Lower lobe of right lung (tissue), 2 donors: ENCODE measurements around the gene NADK. TPM values are rescaled to one million over a fixed set of nuclear protein-coding genes. Genes with fewer than 3 reads are reported as not detected.
"Not testable (repeated sequence)": the region's sequence is repeated elsewhere in the genome, so short reads cannot be mapped to it uniquely, and the experiment has no call there.

Source experiments
- ATAC-seq, 2 donors: fragments of 200-7000 bp; cut with Tn5 transposase; one replicate each; pipeline ENCODE4 v1.9.1; 2020 to 2022; ENCODE audit warnings: mild to moderate bottlenecking in 2 of 2, moderate library complexity in 2 of 2
- DNase-seq: peaks from one replicate; pipeline ENCODE4 v3.0.0-alpha.2; 2020
- H3K27ac ChIP-seq: fragments of 200-600 bp; one replicate; pipeline ENCODE4 v1.8.0; 2022
- H3K27me3 ChIP-seq: fragments of 200-600 bp; one replicate; pipeline ENCODE4 v1.8.0; 2022; ENCODE audit warnings: low read depth
- H3K36me3 ChIP-seq: fragments of 200-600 bp; one replicate; pipeline ENCODE4 v1.8.0; 2022; ENCODE audit warnings: mild to moderate bottlenecking
- H3K4me1 ChIP-seq: fragments of 200-600 bp; one replicate; pipeline ENCODE4 v1.8.0; 2022
- H3K4me3 ChIP-seq: fragments of 200-600 bp; one replicate; pipeline ENCODE4 v1.8.0; 2022; ENCODE audit warnings: mild to moderate bottlenecking
- H3K9me3 ChIP-seq: fragments of 200-600 bp; one replicate; pipeline ENCODE4 v1.8.0; 2022
- CTCF ChIP-seq: fragments of 200-600 bp; IDR thresholded peaks from one replicate; pipeline ENCODE4 v1.8.0; 2022; ENCODE audit warnings: antibody characterized with exemption, mild to moderate bottlenecking
- intact Hi-C: fragments of 100-400 bp; cut with DNase I; formaldehyde crosslinking; loops from one replicate; pipeline ENCODE4 v1.11.0; 2022
- total RNA-seq: library from RNA; stranded (reverse); fragmentation: NEBNext Ultra II Directional; extraction: Animal tissue kit (Norgen Biotek cat#: 25700); gene quantifications from one replicate; pipeline ENCODE4 v1.2.1, GENCODE V29; 2021
- donor health status: DM: no; HTN: yes; CAD: no; lungs with severe emphysema.

Gene NADK
- total RNA-seq, 1 donor from 2014 or later = 133 TPM

- H3K36me3 ChIP-seq = peaks cover 34% of the 10 kb centered on the region
- ATAC-seq = no peak
- peaks cover 3% of the 10 kb centered on the region for H3K4me1 ChIP-seq
- TF ChIP-seq CTCF = no peak
- intact Hi-C loops = no loop called here
- no peak overlapping the region for H3K4me3 ChIP-seq
- no peaks in the 10 kb centered on the region for H3K27me3 ChIP-seq
- H3K27ac ChIP-seq = no peak overlapping the region
- no peak for DNase-seq
- no peaks in the 10 kb centered on the region for H3K9me3 ChIP-seq
Observed at GRCh38 chr1:1721201-1721600, 57.1 kb downstream of the NADK start.

GRCh38 chr1:1715109-1715883 is 63.0 kb downstream of the NADK start:
- DNase-seq, H3K4me3 ChIP-seq, H3K27me3 ChIP-seq, H3K4me1 ChIP-seq, H3K27ac ChIP-seq, intact Hi-C loops, H3K9me3 ChIP-seq, ATAC-seq: not testable (repeated sequence)
- peaks cover 20% of the 10 kb centered on the region for H3K36me3 ChIP-seq

- intact Hi-C loops, DNase-seq, H3K4me1 ChIP-seq, H3K9me3 ChIP-seq, ATAC-seq, H3K27ac ChIP-seq, H3K27me3 ChIP-seq, H3K4me3 ChIP-seq: not testable (repeated sequence)
- peaks cover 41% of the 10 kb centered on the region for H3K36me3 ChIP-seq
Observed at GRCh38 chr1:1707897-1708296, 70.4 kb downstream of the NADK start.

GRCh38 chr1:1707241-1707640 is 71.0 kb downstream of the NADK start:
- H3K27me3 ChIP-seq, intact Hi-C loops, DNase-seq, H3K9me3 ChIP-seq, H3K4me3 ChIP-seq, H3K4me1 ChIP-seq, ATAC-seq, H3K27ac ChIP-seq: not testable (repeated sequence)
- H3K36me3 ChIP-seq = peaks cover 41% of the 10 kb centered on the region

- H3K9me3 ChIP-seq, H3K27ac ChIP-seq, ATAC-seq, H3K4me1 ChIP-seq, intact Hi-C loops, H3K4me3 ChIP-seq, DNase-seq, H3K27me3 ChIP-seq: not testable (repeated sequence)
- H3K36me3 ChIP-seq = peaks cover 41% of the 10 kb centered on the region
Observed at GRCh38 chr1:1705623-1706022, 72.6 kb downstream of the NADK start.

GRCh38 chr1:1704284-1704957 is 73.8 kb downstream of the NADK start:
- H3K27ac ChIP-seq, intact Hi-C loops, ATAC-seq, H3K4me1 ChIP-seq, H3K9me3 ChIP-seq, DNase-seq, H3K4me3 ChIP-seq, H3K27me3 ChIP-seq: not testable (repeated sequence)
- peaks cover 41% of the 10 kb centered on the region for H3K36me3 ChIP-seq

GRCh38 chr1:1703796-1704195 is 74.5 kb downstream of the NADK start:
- no peak for DNase-seq
- no peak for TF ChIP-seq CTCF
- Histone ChIP-seq H3K4me3 (no peak overlapping the region), H3K4me1 (no peaks in the 10 kb centered on the region), H3K36me3 (peaks cover 41% of the 10 kb centered on the region), H3K27ac (no peak overlapping the region), H3K27me3 (no peaks in the 10 kb centered on the region), H3K9me3 (no peaks in the 10 kb centered on the region)
- no peak for ATAC-seq
- intact Hi-C loops = no loop called here

GRCh38 chr1:1702506-1702905 is 75.8 kb downstream of the NADK start:
- H3K4me1 ChIP-seq, H3K9me3 ChIP-seq, H3K27ac ChIP-seq, H3K27me3 ChIP-seq, ATAC-seq, DNase-seq, H3K4me3 ChIP-seq, intact Hi-C loops: not testable (repeated sequence)
- peaks cover 33% of the 10 kb centered on the region for H3K36me3 ChIP-seq

Other genes with a start within 250 kb of the NADK start
- gene TMEM240, start 237.8 kb downstream of the NADK start, total RNA-seq = 3.9 TPM
- 123 TPM for gene SSU72, start 203.6 kb downstream of the NADK start, total RNA-seq
- gene FNDC10, start 178.3 kb downstream of the NADK start, total RNA-seq = 7.7 TPM
- 82.5 TPM for gene MIB2, start 163.0 kb downstream of the NADK start, total RNA-seq
- gene MMP23B, start 146.3 kb downstream of the NADK start, total RNA-seq = 27.2 TPM
- gene CDK11B, start 119.5 kb downstream of the NADK start, total RNA-seq = 23.0 TPM
- gene SLC35E2B, start 85.7 kb downstream of the NADK start, total RNA-seq = 52.7 TPM
- gene CDK11A, start 54.1 kb downstream of the NADK start, total RNA-seq = 56.1 TPM
- 341 TPM for gene GNB1, start 112.6 kb upstream of the NADK start, total RNA-seq
- gene CALML6, start 136.8 kb upstream of the NADK start, total RNA-seq = not detected
- 1.4 TPM for gene TMEM52, start 140.8 kb upstream of the NADK start, total RNA-seq
- 6.6 TPM for gene CFAP74, start 225.3 kb upstream of the NADK start, total RNA-seq
- gene GABRD, start 240.9 kb upstream of the NADK start, total RNA-seq = 2.7 TPM